ENCODE results near the gene OR13G1. TPM values are rescaled to one million over a fixed set of nuclear protein-coding genes. Genes with fewer than 3 reads are reported as not detected.
"Not testable (repeated sequence)": the region's sequence is repeated elsewhere in the genome, so short reads cannot be mapped to it uniquely, and the experiment has no call there.

Gene OR13G1, protein sequence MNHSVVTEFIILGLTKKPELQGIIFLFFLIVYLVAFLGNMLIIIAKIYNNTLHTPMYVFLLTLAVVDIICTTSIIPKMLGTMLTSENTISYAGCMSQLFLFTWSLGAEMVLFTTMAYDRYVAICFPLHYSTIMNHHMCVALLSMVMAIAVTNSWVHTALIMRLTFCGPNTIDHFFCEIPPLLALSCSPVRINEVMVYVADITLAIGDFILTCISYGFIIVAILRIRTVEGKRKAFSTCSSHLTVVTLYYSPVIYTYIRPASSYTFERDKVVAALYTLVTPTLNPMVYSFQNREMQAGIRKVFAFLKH
- total RNA-seq, result not detected in 2 replicates

- intact Hi-C loops (cut with micrococcal nuclease), result no loop called here
Observed at GRCh38 chr1:247679639-247680038, at the start of gene OR13G1. TSS of gene OR13G1 (minus strand) at chr1:247679739. CDS start at chr1:247673041, 6,698 bp downstream.

- intact Hi-C loops (cut with micrococcal nuclease), result no loop called here
Observed at GRCh38 chr1:247721222-247721621, 41.7 kb upstream of the OR13G1 start.

DNA sequence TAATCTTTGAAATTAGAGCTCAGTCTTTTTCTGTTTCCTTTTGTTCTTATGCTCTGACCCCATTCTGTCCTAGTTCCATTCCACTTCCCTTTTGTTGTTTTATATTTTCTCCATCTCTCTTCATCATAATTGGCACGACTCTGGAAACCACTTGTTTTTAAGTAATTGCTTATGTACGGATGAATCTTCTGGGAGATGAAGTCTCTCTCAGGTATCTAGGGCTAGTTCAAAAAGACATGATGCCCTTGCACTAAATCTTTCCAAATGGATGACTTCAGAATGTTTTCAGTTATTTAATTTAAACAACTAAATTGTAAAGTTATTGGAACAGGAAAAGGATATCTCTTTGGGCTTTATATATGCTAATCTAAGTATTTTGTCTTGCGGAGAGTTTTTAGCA lies 37.0 kb upstream of the OR13G1 start, which contains the start of gene OR6F1:
TSS of gene OR6F1 (minus strand) at position 101 of the 400 bp plus-strand sequence. CDS start 3,891 bp downstream, outside the sequence.
- intact Hi-C loops (cut with micrococcal nuclease), result no loop called here

- intact Hi-C loops (cut with micrococcal nuclease), result no loop called here
Observed at GRCh38 chr1:247713753-247714152, 34.2 kb upstream of the OR13G1 start.

DNA sequence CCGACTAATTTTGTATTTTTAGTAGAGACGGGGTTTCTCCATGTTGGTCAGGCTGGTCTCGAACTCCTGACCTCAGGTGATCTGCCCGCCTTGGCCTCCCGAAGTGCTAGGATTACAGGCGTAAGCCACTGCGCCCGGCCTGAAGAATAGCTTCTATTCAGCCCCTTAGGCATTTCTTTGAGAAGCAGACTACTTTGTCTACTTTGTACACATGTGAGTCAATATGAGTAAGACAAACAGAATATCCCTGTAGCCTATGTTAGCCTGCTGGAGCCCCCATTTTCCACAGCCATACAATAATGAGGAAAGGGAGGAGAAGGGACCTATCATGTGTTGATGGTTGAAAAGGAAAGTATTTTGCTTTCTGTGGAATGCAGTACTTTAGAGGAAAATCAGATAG lies 31.1 kb upstream of the OR13G1 start:
- intact Hi-C loops (cut with micrococcal nuclease), result not testable (repeated sequence)

GRCh38 chr1:247701338-247701737 lies 21.8 kb upstream of the OR13G1 start:
- intact Hi-C loops (cut with micrococcal nuclease), result no loop called here

- intact Hi-C loops (cut with micrococcal nuclease), result loop anchor here (1.0 kb wide), 2 partner anchors 176 to 291 kb away; partner anchors contain the start of gene TRIM58
Observed at GRCh38 chr1:247681288-247681897, 1.9 kb upstream of the OR13G1 start.

DNA sequence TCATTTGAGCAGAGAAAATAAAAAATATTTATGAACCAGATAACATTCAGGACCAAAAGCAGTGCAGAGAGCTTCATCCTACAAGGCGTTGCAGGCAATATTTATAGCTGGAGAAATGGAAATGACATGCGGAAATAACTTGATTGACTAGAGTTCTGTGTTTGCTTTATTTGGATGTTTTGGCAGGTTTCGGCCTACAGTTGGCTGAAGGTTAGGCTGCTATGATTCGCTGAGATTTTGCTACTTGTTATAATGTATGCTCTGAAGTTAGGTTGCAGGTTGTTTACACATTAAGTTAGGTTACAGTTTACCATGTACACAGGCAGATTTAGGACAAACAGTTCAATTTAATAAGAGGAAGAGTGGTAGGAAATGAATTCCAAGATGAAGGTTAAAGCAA lies 632 bp upstream of the OR13G1 start:
- intact Hi-C loops (cut with micrococcal nuclease), result no loop called here

DNA sequence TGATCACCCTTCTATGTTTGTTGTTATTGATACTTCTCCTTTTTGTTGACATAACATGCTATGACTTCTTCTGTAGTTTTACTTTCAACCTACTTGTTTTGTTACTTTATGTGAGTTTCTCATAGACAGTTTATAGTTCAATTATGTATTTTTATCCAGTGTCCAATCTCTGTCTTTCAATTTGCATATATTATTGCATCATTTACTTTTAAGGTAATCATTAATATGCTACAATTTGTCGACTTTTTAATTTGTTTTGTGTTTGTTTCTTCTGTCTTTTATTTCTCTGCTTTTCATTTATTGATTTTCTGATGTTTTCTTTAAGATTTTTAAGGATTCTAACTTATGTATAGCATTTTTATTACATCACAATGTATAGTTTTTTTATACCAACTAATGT lies 10.3 kb downstream of the OR13G1 start:
- intact Hi-C loops (cut with micrococcal nuclease), result no loop called here

GRCh38 chr1:247656221-247656875 lies 23.2 kb downstream of the OR13G1 start:
- intact Hi-C loops (cut with micrococcal nuclease), result no loop called here

GRCh38 chr1:247653040-247653439 lies 26.5 kb downstream of the OR13G1 start:
- intact Hi-C loops (cut with micrococcal nuclease), result no loop called here

- intact Hi-C loops (cut with micrococcal nuclease), result no loop called here
Observed at GRCh38 chr1:247647864-247648263, 31.7 kb downstream of the OR13G1 start.

GRCh38 chr1:247646867-247647266 lies 32.7 kb downstream of the OR13G1 start:
- intact Hi-C loops (cut with micrococcal nuclease), result no loop called here

DNA sequence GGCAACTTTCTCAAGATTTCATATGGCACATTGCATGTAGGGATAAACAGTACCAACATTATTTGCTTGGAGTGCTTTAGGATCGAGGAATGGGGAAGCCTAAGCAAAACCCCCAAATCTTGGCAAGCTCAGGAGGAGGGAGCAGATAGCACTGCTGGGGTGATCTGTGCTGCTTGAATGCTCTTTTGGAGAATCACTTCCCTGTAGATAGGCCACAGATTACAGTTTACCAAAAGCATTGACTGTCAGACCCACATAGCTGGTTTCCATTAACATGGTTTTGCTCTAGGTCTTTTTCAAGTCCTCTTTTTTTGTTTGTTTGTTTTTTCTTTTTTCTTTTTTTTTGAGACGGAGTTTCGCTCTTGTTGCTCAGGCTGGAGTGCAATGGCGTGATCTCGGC lies 36.8 kb downstream of the OR13G1 start:
- intact Hi-C loops (cut with micrococcal nuclease), result no loop called here

DNA sequence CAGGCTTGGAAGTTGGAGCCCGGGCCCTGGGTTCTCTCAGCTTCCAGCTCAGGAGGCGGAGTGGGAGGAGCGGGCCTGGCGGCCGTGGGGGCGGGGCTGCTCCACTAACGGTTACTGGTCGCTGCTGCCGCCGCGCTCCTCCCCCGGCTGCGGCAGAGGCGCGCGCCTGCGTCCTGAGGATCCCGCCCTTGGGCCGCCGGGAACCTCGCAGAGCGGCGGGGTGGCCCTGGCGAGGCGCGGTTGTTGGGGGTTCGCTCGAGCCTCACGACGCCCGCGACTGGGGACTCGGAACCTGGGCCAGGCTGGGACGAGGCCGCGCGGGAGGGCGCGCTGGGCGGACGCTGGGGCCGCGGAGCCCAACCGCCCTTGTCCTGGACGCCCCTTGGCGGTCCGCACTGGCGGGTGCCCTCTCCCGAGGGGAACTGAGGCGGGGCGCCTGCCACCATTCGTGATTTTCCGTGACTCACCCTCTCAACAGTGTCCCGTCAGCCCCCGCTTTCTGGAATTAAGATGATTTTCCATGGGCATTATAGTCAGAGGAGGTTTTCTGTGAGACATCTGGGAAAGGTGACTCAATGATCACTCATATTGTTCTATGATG lies 40.1 kb downstream of the OR13G1 start:
- intact Hi-C loops (cut with micrococcal nuclease), result no loop called here

- intact Hi-C loops (cut with micrococcal nuclease), result no loop called here
Observed at GRCh38 chr1:247638781-247639180, 40.8 kb downstream of the OR13G1 start.

- intact Hi-C loops (cut with micrococcal nuclease), result no loop called here
Observed at GRCh38 chr1:247638011-247638410, 41.5 kb downstream of the OR13G1 start.

- intact Hi-C loops (cut with micrococcal nuclease), result no loop called here
Observed at GRCh38 chr1:247627951-247628350, 51.6 kb downstream of the OR13G1 start.
